GM23338 (cell line): ENCODE results near the gene CTNND2. TPM values are rescaled to one million over a fixed set of nuclear protein-coding genes. Genes with fewer than 3 reads are reported as not detected.

Experiments used
- ATAC-seq: fragments of 200-7000 bp; cut with Tn5 transposase; 3 replicates; pipeline ENCODE4 v1.9.1; 2020
- DNase-seq: peaks from one replicate; pipeline ENCODE4 v3.0.0-alpha.2; 2015; ENCODE audit warnings: low spot score
- H2AFZ ChIP-seq: fragments of 200-600 bp; sonication (generic); 2 replicates; pipeline ENCODE4 v1.8.0; 2016; ENCODE audit warnings: antibody characterized with exemption, mild to moderate bottlenecking, moderate library complexity
- H3F3A ChIP-seq: fragments of 200-600 bp; sonication (generic); replicated peaks from 2 replicates; pipeline ENCODE4 v1.8.0; 2017; ENCODE audit warnings: antibody characterized with exemption, mixed run types, low read depth
- H3K27ac ChIP-seq: fragments of 200-600 bp; sonication (generic); 2 replicates; pipeline ENCODE4 v1.6.1; 2016; ENCODE audit warnings: low read depth
- H3K27me3 ChIP-seq: fragments of 200-600 bp; sonication (generic); 2 replicates; pipeline ENCODE4 v1.8.0; 2016; ENCODE audit warnings: mild to moderate bottlenecking, mixed run types, moderate library complexity; ENCODE audit not compliant: insufficient read depth
- H3K36me3 ChIP-seq: fragments of 200-600 bp; sonication (generic); 2 replicates; pipeline ENCODE4 v1.8.0; 2016; ENCODE audit warnings: mild to moderate bottlenecking; ENCODE audit not compliant: insufficient read depth
- H3K4me1 ChIP-seq: fragments of 200-600 bp; sonication (generic); 2 replicates; pipeline ENCODE4 v1.8.0; 2016; ENCODE audit warnings: mild to moderate bottlenecking, moderate library complexity; ENCODE audit not compliant: insufficient read depth
- H3K4me2 ChIP-seq: fragments of 200-600 bp; sonication (generic); 2 replicates; pipeline ENCODE4 v1.7.1; 2017; ENCODE audit warnings: mixed run types
- H3K4me3 ChIP-seq: fragments of 200-600 bp; sonication (generic); 2 replicates; pipeline ENCODE4 v1.6.1; 2016; ENCODE audit warnings: mixed run types
- H3K79me2 ChIP-seq: fragments of 200-600 bp; sonication (generic); replicated peaks from 2 replicates; pipeline ENCODE4 v1.8.0; 2017; ENCODE audit warnings: mild to moderate bottlenecking; ENCODE audit not compliant: insufficient read depth
- H3K9me2 ChIP-seq: fragments of 200-600 bp; sonication (generic); 2 replicates; pipeline ENCODE4 v1.8.0; 2017; ENCODE audit not compliant: insufficient read depth
- H4K20me1 ChIP-seq: fragments of 200-600 bp; sonication (generic); replicated peaks from 2 replicates; pipeline ENCODE4 v1.8.0; 2017; ENCODE audit warnings: mild to moderate bottlenecking; ENCODE audit not compliant: insufficient read depth
- H3K27ac Mint-ChIP-seq: 2 replicates; pipeline ENCODE4 v1.8.0; 2020; ENCODE audit warnings: inconsistent platforms, mild to moderate bottlenecking, moderate library complexity, mixed read lengths
- H3K27me3 Mint-ChIP-seq: 3 replicates; pipeline ENCODE4 v1.8.0; 2022; ENCODE audit warnings: low read depth, mild to moderate bottlenecking, moderate library complexity, mixed read lengths, inconsistent platforms; ENCODE audit not compliant: insufficient read depth, poor library complexity
- H3K36me3 Mint-ChIP-seq: 3 replicates; pipeline ENCODE4 v1.8.0; 2021; ENCODE audit warnings: low read depth, mild to moderate bottlenecking, inconsistent platforms, moderate library complexity, mixed read lengths
- H3K4me1 Mint-ChIP-seq: 3 replicates; pipeline ENCODE4 v1.8.0; 2020; ENCODE audit warnings: mild to moderate bottlenecking, inconsistent platforms, mixed read lengths
- H3K4me3 Mint-ChIP-seq: 3 replicates; pipeline ENCODE4 v1.8.0; 2021; ENCODE audit warnings: moderate library complexity, mild to moderate bottlenecking, inconsistent platforms, mixed read lengths
- H3K9me3 Mint-ChIP-seq: 3 replicates; pipeline ENCODE4 v1.8.0; 2020; ENCODE audit warnings: moderate library complexity, mild to moderate bottlenecking, inconsistent platforms, mixed read lengths
- CREB1 ChIP-seq: fragments of 250-450 bp; sonication (Bioruptor Pico); IDR thresholded peaks from 2 replicates; pipeline ENCODE4 v1.5.0; 2020; ENCODE audit warnings: low read depth, mild to moderate bottlenecking, moderate library complexity
- ETS1 ChIP-seq: IDR thresholded peaks from 2 replicates; pipeline ENCODE4 v1.6.1; 2016; ENCODE audit warnings: antibody characterized with exemption
- EZH2 ChIP-seq: fragments of 200-600 bp; sonication (generic); IDR thresholded peaks from one replicate; pipeline ENCODE4 v1.8.0; 2017; ENCODE audit warnings: antibody characterized with exemption, mild to moderate bottlenecking, low read depth; ENCODE audit not compliant: unreplicated experiment
- EZH2phosphoT487 ChIP-seq: fragments of 200-600 bp; sonication (generic); IDR thresholded peaks from one replicate; pipeline ENCODE4 v1.8.1; 2018; ENCODE audit warnings: antibody characterized with exemption; ENCODE audit not compliant: unreplicated experiment
- JUNB ChIP-seq: IDR thresholded peaks from one replicate; pipeline ENCODE4 v1.6.1; 2016; ENCODE audit warnings: antibody characterized with exemption; ENCODE audit not compliant: unreplicated experiment
- NANOG ChIP-seq: IDR thresholded peaks from 2 replicates; pipeline ENCODE4 v1.6.1; 2016; ENCODE audit warnings: antibody characterized with exemption, borderline replicate concordance
- POLR2AphosphoS5 ChIP-seq: IDR thresholded peaks from 2 replicates; pipeline ENCODE4 v1.6.1; 2016; ENCODE audit warnings: antibody characterized with exemption, low read depth
- REST ChIP-seq: IDR thresholded peaks from one replicate; pipeline ENCODE4 v1.6.1; 2018; ENCODE audit warnings: antibody characterized with exemption; ENCODE audit not compliant: unreplicated experiment
- STAT1 ChIP-seq: IDR thresholded peaks from one replicate; pipeline ENCODE4 v1.6.1; 2016; ENCODE audit warnings: antibody characterized with exemption; ENCODE audit not compliant: unreplicated experiment
- ZNF114 ChIP-seq: fragments of 250-450 bp; sonication (Bioruptor Pico); IDR thresholded peaks from 2 replicates; pipeline ENCODE4 v1.5.0; 2020; ENCODE audit warnings: mild to moderate bottlenecking, moderate library complexity
- ZNF331 ChIP-seq: fragments of 250-450 bp; sonication (Bioruptor Pico); IDR thresholded peaks from 2 replicates; pipeline ENCODE4 v1.5.0; 2020; ENCODE audit warnings: low read depth, mild to moderate bottlenecking, moderate library complexity
- polyA plus RNA-seq: library from polyadenylated mRNA; unstranded; fragments of >200 nt; fragmentation: Nextera tagmentation; extraction: Ambion mirVana; gene quantifications from 2 replicates; pipeline ENCODE4 v1.2.1, GENCODE V29; 2016
- total RNA-seq: library from RNA; depleted of rRNA; stranded (reverse); fragments of >200 nt; shearing (Covaris generic); gene quantifications from 2 replicates; pipeline ENCODE4 v1.2.3, GENCODE V29; 2014
- TF ChIP-seq, protein P1 (sequence below), 2 experiments: fragments of 200-600 bp in 1 of 2; sonication (generic) in 1 of 2; conservative IDR thresholded peaks; 2 replicates each; pipeline versions ENCODE4 v1.5.1 to v1.6.1; 2016 to 2017; ENCODE audit warnings: antibody characterized with exemption in 2 of 2, low read depth in 2 of 2, mild to moderate bottlenecking in 2 of 2, moderate library complexity in 1 of 2
- TF ChIP-seq, protein P2 (sequence below): fragments of 250-450 bp; sonication (Bioruptor Pico); IDR thresholded peaks from 2 replicates; pipeline ENCODE4 v1.5.0; 2020; ENCODE audit warnings: mild to moderate bottlenecking, moderate library complexity

The CTNND2 gene
- total and polyA plus RNA-seq, 2 experiments from 2014 or later = 5.1 to 7.0 TPM

GRCh38 chr5:11177999-11178711, 726.1 kb downstream of the CTNND2 start:
- no peak overlapping the region for H3K27ac Mint-ChIP-seq
- no peaks in the 10 kb centered on the region for H3K36me3 ChIP-seq
- TF ChIP-seq, protein P1, sequence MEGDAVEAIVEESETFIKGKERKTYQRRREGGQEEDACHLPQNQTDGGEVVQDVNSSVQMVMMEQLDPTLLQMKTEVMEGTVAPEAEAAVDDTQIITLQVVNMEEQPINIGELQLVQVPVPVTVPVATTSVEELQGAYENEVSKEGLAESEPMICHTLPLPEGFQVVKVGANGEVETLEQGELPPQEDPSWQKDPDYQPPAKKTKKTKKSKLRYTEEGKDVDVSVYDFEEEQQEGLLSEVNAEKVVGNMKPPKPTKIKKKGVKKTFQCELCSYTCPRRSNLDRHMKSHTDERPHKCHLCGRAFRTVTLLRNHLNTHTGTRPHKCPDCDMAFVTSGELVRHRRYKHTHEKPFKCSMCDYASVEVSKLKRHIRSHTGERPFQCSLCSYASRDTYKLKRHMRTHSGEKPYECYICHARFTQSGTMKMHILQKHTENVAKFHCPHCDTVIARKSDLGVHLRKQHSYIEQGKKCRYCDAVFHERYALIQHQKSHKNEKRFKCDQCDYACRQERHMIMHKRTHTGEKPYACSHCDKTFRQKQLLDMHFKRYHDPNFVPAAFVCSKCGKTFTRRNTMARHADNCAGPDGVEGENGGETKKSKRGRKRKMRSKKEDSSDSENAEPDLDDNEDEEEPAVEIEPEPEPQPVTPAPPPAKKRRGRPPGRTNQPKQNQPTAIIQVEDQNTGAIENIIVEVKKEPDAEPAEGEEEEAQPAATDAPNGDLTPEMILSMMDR (conservative IDR thresholded peaks at IDR 0.05; ENCODE audit: low read depth in 2 of 2) = no peak
- TF ChIP-seq ZNF331 (CRISPR knock-in tag) = no peak
- no peak for TF ChIP-seq STAT1
- TF ChIP-seq NANOG = no peak
- no peak for TF ChIP-seq EZH2phosphoT487
- no peak for TF ChIP-seq ETS1
- no peak for TF ChIP-seq EZH2
- TF ChIP-seq POLR2AphosphoS5 = no peak
- no peak for TF ChIP-seq ZNF114 (CRISPR knock-in tag)
- TF ChIP-seq, protein P2, sequence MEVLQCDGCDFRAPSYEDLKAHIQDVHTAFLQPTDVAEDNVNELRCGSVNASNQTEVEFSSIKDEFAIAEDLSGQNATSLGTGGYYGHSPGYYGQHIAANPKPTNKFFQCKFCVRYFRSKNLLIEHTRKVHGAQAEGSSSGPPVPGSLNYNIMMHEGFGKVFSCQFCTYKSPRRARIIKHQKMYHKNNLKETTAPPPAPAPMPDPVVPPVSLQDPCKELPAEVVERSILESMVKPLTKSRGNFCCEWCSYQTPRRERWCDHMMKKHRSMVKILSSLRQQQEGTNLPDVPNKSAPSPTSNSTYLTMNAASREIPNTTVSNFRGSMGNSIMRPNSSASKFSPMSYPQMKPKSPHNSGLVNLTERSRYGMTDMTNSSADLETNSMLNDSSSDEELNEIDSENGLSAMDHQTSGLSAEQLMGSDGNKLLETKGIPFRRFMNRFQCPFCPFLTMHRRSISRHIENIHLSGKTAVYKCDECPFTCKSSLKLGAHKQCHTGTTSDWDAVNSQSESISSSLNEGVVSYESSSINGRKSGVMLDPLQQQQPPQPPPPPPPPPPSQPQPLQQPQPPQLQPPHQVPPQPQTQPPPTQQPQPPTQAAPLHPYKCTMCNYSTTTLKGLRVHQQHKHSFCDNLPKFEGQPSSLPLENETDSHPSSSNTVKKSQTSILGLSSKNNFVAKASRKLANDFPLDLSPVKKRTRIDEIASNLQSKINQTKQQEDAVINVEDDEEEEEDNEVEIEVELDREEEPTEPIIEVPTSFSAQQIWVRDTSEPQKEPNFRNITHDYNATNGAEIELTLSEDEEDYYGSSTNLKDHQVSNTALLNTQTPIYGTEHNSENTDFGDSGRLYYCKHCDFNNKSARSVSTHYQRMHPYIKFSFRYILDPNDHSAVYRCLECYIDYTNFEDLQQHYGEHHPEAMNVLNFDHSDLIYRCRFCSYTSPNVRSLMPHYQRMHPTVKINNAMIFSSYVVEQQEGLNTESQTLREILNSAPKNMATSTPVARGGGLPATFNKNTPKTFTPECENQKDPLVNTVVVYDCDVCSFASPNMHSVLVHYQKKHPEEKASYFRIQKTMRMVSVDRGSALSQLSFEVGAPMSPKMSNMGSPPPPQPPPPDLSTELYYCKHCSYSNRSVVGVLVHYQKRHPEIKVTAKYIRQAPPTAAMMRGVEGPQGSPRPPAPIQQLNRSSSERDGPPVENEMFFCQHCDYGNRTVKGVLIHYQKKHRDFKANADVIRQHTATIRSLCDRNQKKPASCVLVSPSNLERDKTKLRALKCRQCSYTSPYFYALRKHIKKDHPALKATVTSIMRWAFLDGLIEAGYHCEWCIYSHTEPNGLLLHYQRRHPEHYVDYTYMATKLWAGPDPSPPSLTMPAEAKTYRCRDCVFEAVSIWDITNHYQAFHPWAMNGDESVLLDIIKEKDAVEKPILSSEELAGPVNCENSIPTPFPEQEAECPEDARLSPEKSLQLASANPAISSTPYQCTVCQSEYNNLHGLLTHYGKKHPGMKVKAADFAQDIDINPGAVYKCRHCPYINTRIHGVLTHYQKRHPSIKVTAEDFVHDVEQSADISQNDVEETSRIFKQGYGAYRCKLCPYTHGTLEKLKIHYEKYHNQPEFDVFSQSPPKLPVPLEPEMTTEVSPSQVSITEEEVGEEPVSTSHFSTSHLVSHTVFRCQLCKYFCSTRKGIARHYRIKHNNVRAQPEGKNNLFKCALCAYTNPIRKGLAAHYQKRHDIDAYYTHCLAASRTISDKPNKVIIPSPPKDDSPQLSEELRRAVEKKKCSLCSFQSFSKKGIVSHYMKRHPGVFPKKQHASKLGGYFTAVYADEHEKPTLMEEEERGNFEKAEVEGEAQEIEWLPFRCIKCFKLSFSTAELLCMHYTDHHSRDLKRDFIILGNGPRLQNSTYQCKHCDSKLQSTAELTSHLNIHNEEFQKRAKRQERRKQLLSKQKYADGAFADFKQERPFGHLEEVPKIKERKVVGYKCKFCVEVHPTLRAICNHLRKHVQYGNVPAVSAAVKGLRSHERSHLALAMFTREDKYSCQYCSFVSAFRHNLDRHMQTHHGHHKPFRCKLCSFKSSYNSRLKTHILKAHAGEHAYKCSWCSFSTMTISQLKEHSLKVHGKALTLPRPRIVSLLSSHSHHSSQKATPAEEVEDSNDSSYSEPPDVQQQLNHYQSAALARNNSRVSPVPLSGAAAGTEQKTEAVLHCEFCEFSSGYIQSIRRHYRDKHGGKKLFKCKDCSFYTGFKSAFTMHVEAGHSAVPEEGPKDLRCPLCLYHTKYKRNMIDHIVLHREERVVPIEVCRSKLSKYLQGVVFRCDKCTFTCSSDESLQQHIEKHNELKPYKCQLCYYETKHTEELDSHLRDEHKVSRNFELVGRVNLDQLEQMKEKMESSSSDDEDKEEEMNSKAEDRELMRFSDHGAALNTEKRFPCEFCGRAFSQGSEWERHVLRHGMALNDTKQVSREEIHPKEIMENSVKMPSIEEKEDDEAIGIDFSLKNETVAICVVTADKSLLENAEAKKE (CRISPR knock-in tag) = no peak
- TF ChIP-seq CREB1 (CRISPR knock-in tag) = no peak
- TF ChIP-seq JUNB = no peak
- no peak for TF ChIP-seq REST
- H3K27me3 Mint-ChIP-seq = peaks cover 2% of the 10 kb centered on the region
- no peaks in the 10 kb centered on the region for H3F3A ChIP-seq
- no peaks in the 10 kb centered on the region for H3K79me2 ChIP-seq
- DNase-seq (no peak), ATAC-seq (no peak)
- H3K4me3 Mint-ChIP-seq = no peak overlapping the region
- H3K9me2 ChIP-seq = no peaks in the 10 kb centered on the region
- no peak overlapping the region for H3K27ac ChIP-seq
- H3K4me3 ChIP-seq = no peak overlapping the region
- H3K4me1 ChIP-seq = no peaks in the 10 kb centered on the region
- peaks cover 8% of the 10 kb centered on the region for H3K4me1 Mint-ChIP-seq
- no peak overlapping the region for H2AFZ ChIP-seq
- no peaks in the 10 kb centered on the region for H4K20me1 ChIP-seq
- H3K9me3 Mint-ChIP-seq = 0 out of 3 replicates have a peak, but pooled peaks cover 2% of the 10 kb centered on the region
- no peaks in the 10 kb centered on the region for H3K36me3 Mint-ChIP-seq
- H3K4me2 ChIP-seq = no peak overlapping the region
- no peaks in the 10 kb centered on the region for H3K27me3 ChIP-seq
